ENCODE measurements around the gene IGF2BP2.
"Not testable (repeated sequence)": the region's sequence is repeated elsewhere in the genome, so short reads cannot be mapped to it uniquely, and the experiment has no call there.

IGF2BP2 gene

DNA sequence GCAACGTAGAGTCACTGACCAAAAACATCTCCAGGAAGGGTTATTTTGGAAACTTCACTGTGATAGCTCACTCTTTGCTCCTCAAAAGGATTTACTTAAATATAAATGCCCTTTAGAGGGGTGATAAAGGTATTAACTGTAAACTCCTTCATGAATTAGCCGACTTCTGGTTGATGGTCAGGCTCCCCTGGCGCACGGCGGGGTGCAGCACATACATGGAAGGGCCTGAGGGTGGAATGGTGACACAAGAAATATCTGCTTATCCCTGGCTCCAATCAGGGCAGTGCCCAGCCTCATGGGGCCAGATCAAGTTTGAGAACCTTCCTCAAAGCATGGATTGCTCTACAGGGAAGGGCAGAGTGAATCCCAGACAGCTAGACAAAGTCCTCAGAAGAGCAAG, 116.5 kb downstream of the IGF2BP2 start:
- DNase-seq: no peak

DNA sequence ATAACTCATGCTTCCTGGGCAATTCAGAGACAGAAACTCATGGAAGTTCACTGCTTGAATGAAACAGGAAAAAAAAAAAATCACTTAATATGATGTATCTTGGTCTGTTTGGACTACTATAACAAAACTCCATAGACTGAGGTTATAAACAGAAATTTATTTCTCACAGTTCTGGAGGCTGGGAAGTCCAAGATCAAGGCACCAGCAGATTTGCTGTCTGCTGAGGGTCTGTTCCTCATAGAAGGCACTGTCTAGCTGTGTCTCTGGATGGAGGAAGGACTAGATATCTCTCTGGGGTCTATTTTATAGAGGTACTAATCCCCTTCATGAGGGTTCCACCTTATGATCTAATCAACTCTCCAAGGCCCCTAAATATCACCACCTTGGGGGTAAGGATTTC, 119.3 kb downstream of the IGF2BP2 start:
- no peak for DNase-seq

DNA sequence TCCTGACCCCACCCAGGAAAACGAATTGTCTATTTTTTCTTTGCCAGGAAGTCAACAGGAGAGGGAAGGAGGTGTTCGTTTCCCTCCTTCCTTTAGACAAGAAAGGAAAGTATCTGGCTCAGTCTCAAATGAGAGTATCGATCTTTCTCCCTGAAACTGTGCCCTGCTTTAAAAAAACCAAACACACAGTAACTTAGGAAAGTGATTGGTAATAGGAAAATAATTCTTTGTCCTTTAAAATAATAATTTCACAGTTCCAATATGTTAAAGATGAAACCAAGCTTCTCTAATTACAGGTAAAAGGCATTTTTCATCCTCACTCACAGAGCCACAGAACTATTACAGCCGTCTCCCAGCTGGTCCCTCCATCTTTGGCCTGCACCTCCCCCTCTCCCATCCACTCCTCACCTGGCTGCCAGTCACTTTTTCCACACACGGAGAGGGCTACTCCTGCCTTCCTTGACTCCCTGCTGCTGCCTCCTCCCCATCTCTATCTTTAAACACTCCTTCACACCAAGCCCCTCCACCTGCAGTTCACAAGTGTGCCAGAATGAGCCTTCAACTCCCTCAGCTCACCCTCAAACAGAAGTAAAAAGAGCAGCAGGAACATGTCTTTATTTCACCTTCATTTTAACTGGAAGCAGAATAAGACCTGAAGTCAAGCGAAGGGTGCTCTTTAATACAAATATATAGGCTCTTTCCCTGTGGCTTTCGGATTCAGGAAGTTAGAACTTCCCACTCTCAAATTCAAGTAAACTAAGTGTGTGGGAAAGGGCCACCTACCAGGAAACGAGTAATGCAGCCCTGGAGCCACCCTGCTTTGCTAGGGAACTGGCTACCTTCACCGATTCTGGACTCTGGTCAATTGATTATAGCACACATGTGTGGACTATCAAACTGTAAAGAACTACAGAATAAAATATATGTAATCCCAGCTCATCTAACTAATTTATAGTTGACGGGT, 122.3 kb downstream of the IGF2BP2 start:
- DNase-seq: no peak

DNA sequence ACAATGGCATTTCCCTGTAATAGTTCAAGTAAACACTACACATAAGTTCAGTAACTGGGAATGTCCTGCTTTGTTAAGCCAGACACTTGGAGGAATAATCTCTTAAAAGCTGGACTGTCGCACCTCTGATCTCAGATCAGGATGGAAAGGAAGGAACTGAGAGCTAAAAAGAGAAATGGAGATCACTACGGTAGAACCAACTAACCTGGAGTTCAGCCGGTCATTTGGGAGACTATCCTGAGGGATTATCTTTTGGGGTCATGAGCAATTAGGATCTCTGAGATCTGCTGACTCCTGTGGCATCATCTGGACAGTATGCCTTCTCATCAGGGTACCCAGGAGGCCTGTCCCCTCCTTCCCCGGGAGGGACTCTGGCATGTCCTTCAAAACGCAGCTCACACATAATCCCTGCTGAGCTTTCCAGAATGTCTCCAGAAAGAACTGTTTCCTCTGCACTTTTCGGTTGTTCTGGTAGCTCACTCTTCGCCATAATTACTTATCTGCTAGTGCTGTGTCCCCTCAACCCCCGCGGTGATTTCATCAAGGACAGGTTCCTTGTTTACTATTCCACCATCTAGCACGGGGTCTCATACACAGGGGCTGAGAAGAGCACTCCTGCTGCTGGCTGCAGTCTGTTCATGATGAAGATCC, 123.1 kb downstream of the IGF2BP2 start:
- DNase-seq: no peak

DNA sequence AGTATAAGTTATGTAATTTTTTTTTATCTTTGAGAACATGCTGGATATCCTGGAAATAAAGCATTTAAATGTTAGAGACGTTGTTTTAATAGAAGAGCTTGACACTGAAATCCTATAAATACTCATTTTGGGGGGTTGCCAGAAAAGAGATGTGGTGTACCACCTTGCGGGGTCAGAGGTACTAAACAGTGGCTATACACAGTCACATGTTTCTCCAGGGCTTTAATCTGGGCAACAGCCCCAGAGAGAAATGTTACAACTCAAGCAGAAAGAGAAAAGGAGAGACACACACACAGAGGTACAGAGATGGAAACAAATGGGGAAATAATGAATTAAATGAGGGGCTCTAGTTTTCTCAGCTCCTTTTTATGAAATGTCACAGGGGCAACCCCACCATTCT, 124.9 kb downstream of the IGF2BP2 start:
- DNase-seq: no peak

DNA sequence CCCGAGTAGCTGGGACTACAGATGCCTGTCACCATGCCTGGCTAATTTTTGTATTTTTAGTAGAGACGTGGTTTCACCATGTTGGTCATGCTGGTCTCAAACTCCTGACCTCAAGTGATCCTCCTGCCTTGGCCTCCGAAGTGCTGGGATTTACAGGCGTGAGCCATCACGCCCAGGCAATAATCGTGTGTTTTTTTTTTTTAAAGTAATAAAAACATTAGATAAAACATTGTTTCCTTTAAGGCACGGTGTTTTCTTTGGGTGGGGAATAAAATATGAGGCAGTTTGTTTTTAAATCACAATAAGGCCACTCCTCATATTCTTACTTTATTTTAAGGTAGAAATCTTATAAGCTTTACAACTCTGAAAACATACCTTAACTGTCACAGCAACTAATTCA, 127.6 kb downstream of the IGF2BP2 start:
- DNase-seq: not testable (repeated sequence)

DNA sequence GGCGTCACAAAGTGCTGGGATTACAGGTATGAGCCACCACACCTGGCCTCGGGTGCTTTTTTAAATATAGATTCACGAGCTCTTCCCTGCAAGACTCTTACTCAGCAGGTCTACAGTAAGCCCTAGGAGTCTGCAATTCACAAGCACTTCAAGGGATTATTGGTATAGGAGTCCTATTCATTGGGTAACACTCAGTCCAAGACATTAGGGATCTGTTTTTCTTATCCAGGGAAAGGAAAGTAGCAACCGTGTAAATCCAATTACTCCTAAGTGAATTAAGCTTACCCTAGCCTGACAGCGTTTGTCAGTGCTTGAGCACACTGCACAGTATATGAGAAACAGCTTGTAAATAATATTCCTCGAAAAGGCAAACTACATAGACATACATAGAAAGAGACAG, 128.8 kb downstream of the IGF2BP2 start:
- no peak for DNase-seq

DNA sequence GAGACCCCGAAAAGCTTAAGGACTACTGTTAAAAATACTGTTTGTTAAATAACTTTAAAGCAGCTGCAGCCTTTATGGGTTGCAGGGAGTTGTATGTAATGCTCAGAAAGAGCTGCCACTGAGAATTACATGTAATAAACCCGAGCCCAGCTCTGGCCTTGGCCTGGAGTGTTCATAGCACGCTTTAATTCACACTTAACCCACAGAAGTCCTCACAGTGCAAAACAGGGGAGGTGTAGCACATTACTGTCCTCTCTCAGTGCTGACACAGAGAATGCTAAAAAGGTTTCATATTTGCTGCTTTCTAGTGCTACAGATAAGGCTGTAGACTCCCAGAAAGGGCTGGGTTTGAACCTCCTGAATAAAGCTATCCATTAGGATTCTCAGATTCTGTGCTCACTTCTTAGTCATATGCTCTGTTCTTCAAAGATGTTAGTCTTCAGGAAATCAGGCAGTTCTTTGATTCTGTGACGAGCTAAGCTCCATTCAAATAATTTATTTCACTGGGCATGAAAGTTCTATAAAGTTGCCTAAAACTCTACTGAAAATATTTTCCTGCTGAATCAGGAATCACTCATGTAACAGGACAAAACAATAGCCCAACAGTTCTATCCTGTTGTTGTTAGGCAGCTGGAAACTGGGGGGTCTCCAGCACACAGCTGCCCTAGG, 130.7 kb downstream of the IGF2BP2 start:
- no peak for DNase-seq

DNA sequence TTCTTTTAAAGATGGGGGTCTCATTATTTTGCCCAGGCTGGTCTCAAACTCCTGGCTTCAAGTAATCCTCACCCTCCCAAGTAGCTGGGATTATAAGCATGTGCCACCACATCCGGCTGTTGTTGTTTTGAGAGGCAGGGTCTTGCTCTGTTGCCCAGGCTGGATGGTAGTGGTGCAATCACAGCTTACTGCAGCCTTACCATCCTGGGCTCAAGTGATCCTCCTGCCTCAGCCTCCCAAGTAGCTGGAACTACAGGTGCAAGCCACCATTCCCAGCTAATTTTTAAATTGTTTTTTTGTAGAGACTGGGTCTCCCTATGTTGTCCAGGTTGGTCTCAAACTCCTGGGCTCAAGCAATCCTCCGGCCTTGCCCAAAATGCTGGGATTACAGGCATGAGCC, 133.2 kb downstream of the IGF2BP2 start:
- DNase-seq: no peak

DNA sequence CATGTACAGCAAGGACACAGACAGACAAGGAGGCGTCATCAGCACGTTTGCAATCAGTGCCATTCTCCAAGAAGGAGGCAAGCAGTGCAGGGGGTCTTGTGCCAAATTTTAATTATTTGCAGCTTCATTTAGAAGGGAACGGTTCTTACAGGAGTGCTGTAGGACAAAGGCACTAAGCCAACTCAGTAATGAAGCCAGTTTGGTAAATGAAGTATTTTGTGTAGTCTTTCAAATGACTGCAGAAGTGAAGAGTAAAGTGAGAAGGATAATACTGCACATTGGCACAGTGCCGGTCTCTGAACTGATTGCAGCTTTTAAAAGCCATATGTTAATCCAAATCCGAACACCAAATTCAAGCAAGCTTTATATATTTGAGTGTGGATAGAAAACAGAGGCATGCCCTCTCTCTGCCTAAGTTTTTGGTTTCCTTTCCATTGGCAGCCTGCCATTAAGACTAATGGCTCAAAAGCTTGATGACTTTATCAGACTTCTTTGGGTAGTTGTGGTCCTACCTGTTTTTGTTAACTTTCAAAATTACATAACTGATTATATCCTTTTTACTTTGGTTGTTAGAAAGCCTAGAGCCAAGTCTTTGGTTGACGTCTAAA, 137.5 kb downstream of the IGF2BP2 start:
- no peak for DNase-seq

DNA sequence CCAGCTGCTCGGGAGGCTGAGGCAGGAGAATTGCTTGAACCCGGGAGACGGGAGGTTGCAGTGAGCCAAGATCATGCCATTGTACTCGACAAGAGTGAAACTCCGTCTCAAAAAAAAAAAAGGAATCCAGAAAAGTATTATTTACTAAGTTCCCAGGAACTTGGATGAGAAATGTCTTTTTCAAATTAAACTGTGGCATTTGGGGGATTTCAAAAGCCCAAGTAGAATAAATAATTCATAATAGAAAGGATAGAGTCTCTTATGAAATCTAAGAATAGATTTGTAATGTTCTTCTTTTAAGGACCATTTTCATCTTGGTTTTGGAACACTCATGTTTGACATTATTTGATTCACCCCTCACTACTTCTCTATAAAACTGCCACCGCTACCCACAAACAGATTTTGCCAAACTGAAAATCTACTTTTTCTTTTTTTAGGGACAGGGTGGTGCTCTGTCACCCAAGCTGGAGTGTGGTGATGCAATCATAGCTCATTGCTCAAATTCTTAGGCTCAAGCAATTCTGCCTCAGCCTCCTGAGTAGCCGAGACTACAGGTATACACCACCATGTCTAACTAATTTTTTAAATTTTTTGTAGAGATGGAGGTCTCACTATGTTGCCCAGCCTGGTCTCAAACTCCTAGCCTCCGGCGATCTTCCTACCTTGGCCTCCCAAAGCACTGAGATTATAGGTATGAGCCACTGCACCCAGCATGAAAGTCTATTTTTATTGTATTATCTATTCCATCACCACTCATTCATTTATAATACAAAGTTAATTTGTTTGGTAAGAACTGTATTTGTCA, 139.4 kb downstream of the IGF2BP2 start:
- no peak for DNase-seq

DNA sequence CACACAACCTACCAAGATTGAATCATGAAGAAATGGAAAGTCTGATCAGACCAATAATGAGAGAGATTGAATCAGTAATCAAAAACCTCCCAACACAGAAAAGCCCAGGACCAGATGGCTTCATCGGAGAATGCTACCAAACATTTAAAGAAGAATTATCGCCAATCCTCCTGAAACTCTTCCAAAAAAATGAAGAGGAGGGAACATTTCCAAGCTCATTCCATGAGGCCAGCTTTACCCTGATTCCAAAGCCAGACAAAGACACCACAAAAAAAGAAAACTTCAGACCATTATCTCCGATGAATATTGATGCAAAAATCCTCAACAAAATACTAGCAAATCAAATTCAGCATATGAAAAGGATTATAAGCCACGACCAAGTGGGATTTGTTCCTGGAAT, 144.6 kb downstream of the IGF2BP2 start:
- no peak for DNase-seq

DNA sequence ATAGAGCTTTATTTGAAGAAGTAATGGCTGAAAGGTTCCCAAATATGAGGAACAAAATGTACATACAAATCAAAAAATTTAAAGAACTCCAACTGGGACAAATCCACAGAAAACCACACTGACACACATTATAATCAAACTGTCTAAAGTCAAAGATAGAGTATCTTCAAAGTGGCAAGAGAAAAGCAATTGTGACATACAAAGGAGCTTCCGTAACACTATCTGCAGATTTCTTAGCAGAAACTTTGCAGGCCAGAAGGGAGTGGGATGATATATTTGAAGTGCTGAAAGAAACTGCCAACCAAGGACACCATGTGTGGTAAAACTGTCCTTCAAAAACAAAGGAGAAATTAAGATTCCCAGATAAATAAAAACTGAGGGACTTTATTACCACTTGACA, 146.8 kb downstream of the IGF2BP2 start:
- no peak for DNase-seq

DNA sequence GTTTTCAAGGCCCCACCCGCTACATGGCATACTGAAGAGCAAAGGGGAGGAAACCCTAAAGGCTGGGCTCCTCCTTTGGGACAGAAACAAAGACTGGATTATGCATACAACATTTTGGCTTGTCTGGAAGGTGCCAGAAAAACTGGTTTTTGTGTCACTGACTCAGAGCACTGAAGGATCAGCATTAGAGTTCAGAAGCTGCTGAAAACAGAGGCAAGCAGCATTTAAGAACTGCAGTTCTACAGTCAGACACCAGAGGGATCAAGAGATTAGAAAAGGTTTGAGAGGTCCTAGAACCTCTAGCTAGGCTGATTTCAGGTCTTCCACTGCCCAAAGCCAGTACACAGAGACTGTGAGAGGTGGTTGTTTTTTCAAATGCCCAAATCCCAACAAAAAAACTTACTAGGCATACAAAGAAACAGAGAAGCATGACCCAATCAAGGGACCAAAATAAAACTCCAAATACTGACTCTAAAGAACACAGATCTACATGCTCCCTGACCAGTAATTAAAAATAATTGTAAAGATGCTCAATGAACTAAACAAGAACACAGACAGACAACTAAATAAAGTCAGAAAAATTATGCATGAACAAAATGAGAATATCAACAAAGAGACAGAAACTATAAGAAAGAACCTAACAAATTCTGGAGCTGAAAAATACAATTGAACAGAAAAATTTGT, 147.6 kb downstream of the IGF2BP2 start:
- DNase-seq: peak; percentile 34

DNA sequence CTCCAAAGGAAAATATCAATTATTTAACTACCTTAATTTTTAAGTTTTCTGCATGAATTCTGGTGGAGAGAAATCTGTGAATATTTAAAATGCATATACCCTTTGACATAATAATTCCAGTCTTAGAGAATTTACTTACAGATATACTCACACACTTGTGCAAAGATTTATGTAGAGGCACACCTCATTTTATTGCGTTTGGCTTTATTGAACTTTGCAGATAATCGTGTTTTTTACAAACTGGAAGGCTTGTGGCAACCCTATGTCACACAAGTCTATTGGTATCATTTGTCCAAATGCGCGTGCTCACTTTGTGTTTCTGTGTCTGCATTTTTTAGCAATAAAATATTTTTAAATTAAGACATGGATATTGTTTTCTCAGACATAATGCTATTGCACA, 157.3 kb downstream of the IGF2BP2 start:
- no peak for DNase-seq

DNA sequence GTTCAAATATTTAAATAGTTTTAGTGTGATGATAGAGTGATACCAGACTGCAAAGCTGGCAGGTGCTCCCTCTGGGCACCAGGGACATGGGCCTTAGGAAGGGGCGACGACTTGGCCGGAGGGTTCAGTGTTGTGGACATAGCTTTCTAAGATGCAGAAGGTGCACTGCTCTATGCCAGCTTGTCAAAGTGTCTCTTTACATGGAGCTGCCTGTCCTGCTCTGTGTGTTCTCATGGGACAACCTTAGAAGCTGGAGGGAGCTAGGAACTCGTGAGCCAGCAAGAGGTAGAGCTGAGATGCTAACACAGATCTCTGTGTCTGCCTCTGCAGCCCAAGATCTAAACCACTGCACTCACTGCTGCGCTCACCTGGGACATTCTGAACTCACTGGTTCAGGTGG, 160.9 kb downstream of the IGF2BP2 start:
- no peak for DNase-seq

DNA sequence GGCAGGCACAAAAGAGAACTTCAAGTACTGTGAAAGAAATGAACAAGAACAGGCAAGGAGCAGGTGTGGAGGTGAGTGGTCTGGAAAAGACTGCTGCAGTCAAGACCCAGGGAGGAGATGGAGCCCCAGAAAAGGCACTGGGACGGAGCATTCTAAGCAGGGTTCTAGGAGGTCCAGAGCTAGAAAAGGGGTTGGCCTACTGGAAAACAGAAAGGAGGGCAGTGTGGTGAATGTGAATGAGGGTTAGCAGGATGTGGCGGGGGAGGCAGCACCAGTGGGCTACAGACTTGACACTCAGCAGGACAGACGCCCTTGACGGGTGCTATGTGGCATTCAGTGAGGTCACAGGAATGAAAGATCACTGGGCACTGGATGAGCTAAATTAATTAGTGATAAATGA, 163.1 kb downstream of the IGF2BP2 start:
- no peak for DNase-seq

DNA sequence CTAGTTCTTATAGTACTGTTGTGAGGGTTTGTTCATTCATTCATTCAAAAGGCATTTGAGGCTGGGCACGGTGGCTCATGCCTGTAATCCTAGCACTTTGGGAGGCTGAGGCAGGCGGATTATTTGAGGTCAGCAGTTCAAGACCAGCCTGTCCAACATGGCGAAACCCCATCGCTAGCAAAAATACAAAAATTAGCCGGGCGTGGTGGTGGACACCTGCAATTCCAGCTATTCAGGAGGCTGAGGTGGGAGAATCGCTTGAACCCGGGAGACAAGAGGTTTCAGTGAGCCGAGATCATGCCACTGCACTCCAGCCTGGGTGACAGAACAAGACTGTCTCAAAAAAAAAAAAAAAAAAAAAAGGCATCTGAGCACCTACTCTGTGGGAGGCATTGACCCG, 163.5 kb downstream of the IGF2BP2 start:
- DNase-seq: not testable (repeated sequence)

DNA sequence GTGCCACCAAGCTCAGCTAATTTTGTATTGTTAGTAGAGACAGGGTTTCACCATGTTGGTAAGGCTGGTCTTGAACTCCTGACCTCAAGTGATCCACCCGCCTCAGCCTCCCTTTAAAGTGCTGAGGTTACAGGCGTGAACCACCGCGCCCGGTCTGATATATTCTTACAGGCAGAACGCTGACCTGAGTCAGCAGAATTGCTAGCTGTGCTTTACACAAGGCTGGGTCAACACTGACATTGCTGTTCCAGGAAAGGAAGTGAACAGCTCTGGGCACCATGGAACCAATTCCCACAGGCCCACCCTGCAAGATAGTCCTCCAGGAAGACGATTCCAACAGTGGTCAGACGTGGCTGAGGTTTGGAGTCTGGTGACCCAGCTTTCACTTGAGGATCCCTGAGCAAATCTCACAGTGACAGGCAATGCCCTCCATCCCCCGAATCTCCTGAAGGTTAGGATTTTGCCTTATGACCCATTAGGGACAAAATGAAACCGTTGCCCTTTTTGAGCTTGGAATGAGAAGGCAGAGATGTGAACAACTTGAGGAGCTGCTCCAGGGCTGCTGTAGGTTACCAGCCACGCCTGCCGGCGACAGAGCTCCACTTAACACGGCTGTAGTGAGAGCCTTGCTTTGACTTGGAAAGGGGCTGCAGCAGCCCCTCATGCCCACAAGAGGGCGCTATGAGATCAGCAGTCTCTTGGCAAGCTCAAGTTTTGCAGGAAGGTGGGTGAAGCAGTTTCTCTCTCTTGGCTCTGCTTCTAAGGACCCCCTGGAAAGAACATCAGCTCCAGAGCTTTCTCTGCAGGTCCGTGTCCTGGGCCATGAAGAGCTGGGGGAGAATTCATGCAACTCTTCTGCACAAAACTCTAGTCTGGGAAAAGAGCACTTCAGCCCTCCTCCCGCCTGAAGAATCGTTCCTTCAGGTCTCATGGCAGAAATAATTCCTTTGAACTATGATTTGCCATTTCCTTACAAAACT, 164.6 kb downstream of the IGF2BP2 start:
- DNase-seq: peak; percentile 43

DNA sequence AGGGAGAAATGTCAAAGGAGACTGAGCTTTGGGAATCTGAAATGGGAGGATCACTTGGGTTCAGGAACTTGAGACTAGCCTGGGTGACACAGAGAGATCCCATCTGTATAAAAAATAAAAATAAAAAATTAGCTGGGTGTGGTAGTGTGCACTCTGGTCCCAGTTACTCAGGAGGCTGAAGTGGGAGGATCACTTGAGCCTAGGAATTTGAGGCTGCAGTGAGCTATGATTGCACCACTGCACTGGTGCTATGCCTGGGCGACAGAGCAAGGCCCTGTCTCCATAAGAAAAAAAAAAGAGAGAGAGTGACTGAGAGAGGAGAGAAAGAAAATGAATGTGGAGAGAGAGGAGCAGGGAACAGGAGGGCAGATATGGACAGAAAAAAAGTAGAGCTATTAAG, 165.9 kb downstream of the IGF2BP2 start:
- no peak for DNase-seq

DNA sequence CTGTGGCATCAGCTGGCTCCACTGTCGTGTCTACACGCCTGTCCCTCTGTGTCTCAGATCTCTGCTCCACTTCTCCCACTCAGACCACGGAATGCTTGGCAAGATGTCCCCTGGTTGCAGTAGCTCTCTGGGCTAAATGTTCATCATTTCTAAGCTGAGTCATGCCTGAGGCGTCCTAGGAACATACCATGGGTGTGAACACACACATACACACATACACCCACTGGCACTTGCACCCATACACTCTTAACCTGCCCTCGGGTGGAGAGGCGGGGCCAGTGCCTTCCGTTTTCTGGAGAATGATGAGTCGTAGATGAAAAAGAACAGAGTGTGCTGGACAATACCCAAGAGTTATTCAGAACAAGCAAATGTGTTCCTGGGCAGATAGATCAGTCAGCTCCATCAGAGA, 166.3 kb downstream of the IGF2BP2 start:
- DNase-seq: no peak
